ENCODE data around the gene NCOR1. TPM values are rescaled to one million over a fixed set of nuclear protein-coding genes. Genes with fewer than 3 reads are reported as not detected.

The NCOR1 gene
- total RNA-seq, 1 experiment from 2014 or later = 83.8 TPM

DNA sequence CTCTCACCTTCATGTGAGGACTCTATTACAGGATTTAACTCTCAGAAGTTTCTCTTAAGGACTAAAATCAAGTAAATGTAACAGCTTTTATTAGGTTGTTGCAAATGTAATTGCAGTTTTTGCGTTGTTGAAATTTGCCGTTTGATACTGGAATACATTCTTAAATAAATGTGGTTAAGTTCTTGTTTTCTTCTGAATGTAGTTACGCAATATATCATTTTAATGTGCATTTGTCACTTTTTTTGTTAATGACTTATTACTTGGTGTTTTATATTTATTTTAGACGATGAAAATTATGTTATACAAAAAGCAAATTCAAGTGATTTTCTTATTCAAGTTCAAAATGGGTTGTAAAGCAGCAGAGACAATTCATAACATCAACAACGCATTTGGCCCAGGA lies 139.4 kb downstream of the NCOR1 start:
- intact Hi-C loops (cut with micrococcal nuclease; ENCODE audit: unreplicated experiment) = no loop called here

DNA sequence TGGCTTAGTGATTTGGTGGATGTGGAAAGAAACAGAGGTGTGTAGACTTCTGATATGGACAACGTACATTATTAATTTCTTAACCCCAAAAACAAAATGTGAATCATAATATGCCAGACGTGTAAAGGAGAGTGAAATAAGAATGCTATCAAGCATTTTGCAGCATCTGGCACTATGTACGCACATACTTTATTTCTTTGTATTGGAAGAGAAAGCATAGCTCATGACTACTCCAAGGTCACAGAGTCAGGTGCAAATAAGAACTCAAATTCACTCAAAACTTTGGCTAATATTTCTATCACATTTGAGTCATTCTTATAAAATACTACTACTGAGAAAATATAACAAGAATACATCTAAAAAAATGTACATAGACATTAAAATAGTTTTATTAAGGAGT lies 140.9 kb downstream of the NCOR1 start:
- in situ Hi-C loops (cut with HindIII; ENCODE audit: low pct_unique_long_range_greater_than_20kb, low sequenced_read_pairs) = no loop called here
- no peak for DNase-seq (ENCODE audit: low read depth, low spot score)
- ATAC-seq = no peak
- no peaks in the 10 kb centered on the region for H3K27me3 ChIP-seq (ENCODE audit: control insufficient read depth, insufficient read depth, low read length)
- peaks cover 25% of the 10 kb centered on the region for H3K36me3 ChIP-seq (ENCODE audit: control insufficient read depth, insufficient read depth, low read length)
- H3K4me1 ChIP-seq (ENCODE audit: control insufficient read depth, insufficient read depth, low read length) = no peaks in the 10 kb centered on the region
- CTCF ChIA-PET = no interaction called here
- no peak overlapping the region for H3K4me3 ChIP-seq (ENCODE audit: low read depth in 2 of 2, low read length in 2 of 2)
- no peak overlapping the region for H3K27ac ChIP-seq (ENCODE audit: low read length)
- BruUV-seq (replicated peaks) = no TSS peak
- TF ChIP-seq, protein P1, sequence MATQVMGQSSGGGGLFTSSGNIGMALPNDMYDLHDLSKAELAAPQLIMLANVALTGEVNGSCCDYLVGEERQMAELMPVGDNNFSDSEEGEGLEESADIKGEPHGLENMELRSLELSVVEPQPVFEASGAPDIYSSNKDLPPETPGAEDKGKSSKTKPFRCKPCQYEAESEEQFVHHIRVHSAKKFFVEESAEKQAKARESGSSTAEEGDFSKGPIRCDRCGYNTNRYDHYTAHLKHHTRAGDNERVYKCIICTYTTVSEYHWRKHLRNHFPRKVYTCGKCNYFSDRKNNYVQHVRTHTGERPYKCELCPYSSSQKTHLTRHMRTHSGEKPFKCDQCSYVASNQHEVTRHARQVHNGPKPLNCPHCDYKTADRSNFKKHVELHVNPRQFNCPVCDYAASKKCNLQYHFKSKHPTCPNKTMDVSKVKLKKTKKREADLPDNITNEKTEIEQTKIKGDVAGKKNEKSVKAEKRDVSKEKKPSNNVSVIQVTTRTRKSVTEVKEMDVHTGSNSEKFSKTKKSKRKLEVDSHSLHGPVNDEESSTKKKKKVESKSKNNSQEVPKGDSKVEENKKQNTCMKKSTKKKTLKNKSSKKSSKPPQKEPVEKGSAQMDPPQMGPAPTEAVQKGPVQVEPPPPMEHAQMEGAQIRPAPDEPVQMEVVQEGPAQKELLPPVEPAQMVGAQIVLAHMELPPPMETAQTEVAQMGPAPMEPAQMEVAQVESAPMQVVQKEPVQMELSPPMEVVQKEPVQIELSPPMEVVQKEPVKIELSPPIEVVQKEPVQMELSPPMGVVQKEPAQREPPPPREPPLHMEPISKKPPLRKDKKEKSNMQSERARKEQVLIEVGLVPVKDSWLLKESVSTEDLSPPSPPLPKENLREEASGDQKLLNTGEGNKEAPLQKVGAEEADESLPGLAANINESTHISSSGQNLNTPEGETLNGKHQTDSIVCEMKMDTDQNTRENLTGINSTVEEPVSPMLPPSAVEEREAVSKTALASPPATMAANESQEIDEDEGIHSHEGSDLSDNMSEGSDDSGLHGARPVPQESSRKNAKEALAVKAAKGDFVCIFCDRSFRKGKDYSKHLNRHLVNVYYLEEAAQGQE (IDR thresholded peaks at IDR 0.05; ENCODE audit: insufficient read depth in 1 of 2, low read depth in 2 of 2, low read length in 1 of 2) = no peak
- TF ChIP-seq POLR2AphosphoS5 (IDR thresholded peaks at IDR 0.05; ENCODE audit: low read depth, low read length) = no peak
- TF ChIP-seq TCF7L2 (IDR thresholded peaks at IDR 0.05; ENCODE audit: low read depth, low read length) = no peak
- no peak for TF ChIP-seq SIN3A (IDR thresholded peaks at IDR 0.05; ENCODE audit: borderline replicate concordance, insufficient read depth, low read depth, low read length)
- TF ChIP-seq, protein P2, sequence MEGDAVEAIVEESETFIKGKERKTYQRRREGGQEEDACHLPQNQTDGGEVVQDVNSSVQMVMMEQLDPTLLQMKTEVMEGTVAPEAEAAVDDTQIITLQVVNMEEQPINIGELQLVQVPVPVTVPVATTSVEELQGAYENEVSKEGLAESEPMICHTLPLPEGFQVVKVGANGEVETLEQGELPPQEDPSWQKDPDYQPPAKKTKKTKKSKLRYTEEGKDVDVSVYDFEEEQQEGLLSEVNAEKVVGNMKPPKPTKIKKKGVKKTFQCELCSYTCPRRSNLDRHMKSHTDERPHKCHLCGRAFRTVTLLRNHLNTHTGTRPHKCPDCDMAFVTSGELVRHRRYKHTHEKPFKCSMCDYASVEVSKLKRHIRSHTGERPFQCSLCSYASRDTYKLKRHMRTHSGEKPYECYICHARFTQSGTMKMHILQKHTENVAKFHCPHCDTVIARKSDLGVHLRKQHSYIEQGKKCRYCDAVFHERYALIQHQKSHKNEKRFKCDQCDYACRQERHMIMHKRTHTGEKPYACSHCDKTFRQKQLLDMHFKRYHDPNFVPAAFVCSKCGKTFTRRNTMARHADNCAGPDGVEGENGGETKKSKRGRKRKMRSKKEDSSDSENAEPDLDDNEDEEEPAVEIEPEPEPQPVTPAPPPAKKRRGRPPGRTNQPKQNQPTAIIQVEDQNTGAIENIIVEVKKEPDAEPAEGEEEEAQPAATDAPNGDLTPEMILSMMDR (IDR thresholded peaks at IDR 0.05) = no peak
- intact Hi-C loops (cut with micrococcal nuclease; ENCODE audit: unreplicated experiment) = no loop called here
- POLR2A ChIA-PET = no interaction called here
- no peaks in the 10 kb centered on the region for H3K9me3 ChIP-seq (ENCODE audit: control insufficient read depth, insufficient read depth, low read depth, low read length)

More for the DNA sequence above, 139.4 kb downstream of the NCOR1 start:
- no TSS peak for BruUV-seq (replicated peaks)
- TF ChIP-seq, protein P1 (IDR thresholded peaks at IDR 0.05; ENCODE audit: insufficient read depth in 1 of 2, low read depth in 2 of 2, low read length in 1 of 2) = no peak
- TF ChIP-seq TCF7L2 (IDR thresholded peaks at IDR 0.05; ENCODE audit: low read depth, low read length) (no peak), POLR2AphosphoS5 (IDR thresholded peaks at IDR 0.05; ENCODE audit: low read depth, low read length) (no peak), SIN3A (IDR thresholded peaks at IDR 0.05; ENCODE audit: borderline replicate concordance, insufficient read depth, low read depth, low read length) (no peak)
- TF ChIP-seq, protein P2 (IDR thresholded peaks at IDR 0.05) = no peak
- no peak overlapping the region for H3K27ac ChIP-seq (ENCODE audit: low read length)
- no peaks in the 10 kb centered on the region for H3K27me3 ChIP-seq (ENCODE audit: control insufficient read depth, insufficient read depth, low read length)
- in situ Hi-C loops (cut with HindIII; ENCODE audit: low pct_unique_long_range_greater_than_20kb, low sequenced_read_pairs) = no loop called here
- POLR2A ChIA-PET = no interaction called here
- DNase-seq (ENCODE audit: low read depth, low spot score) = no peak
- H3K4me1 ChIP-seq (ENCODE audit: control insufficient read depth, insufficient read depth, low read length) = no peaks in the 10 kb centered on the region
- H3K9me3 ChIP-seq (ENCODE audit: control insufficient read depth, insufficient read depth, low read depth, low read length) = no peaks in the 10 kb centered on the region
- ATAC-seq = no peak
- H3K4me3 ChIP-seq (ENCODE audit: low read depth in 2 of 2, low read length in 2 of 2) = no peak overlapping the region
- H3K36me3 ChIP-seq (ENCODE audit: control insufficient read depth, insufficient read depth, low read length) = peaks cover 31% of the 10 kb centered on the region
- CTCF ChIA-PET = no interaction called here
